Lung (tissue), 12 donors: Measurements from ENCODE around the gene TBPL1. TPM values are rescaled to one million over a fixed set of nuclear protein-coding genes. Genes with fewer than 3 reads are reported as not detected.

ENCODE experiments used
- ATAC-seq: fragments of 200-7000 bp; cut with Tn5 transposase; one replicate; pipeline ENCODE4 v1.9.1; 2020; ENCODE audit warnings: moderate number of reproducible peaks; ENCODE audit not compliant: insufficient read depth, low FRiP score
- DNase-seq, 3 donors: peaks; one replicate each; pipeline ENCODE4 v3.0.0-alpha.2; 2013 to 2017
- H3K27ac ChIP-seq, 2 donors: one replicate each; pipeline ENCODE4 v1.5.1; 2013; ENCODE audit warnings: mild to moderate bottlenecking in 2 of 2, moderate library complexity in 2 of 2, control low read depth in 1 of 2, inconsistent platforms in 1 of 2, low read depth in 1 of 2, low read length in 1 of 2
- H3K27me3 ChIP-seq, 3 donors: one replicate each; pipeline ENCODE4 v1.5.1; 2013; ENCODE audit warnings: low read length in 2 of 3; ENCODE audit not compliant: control insufficient read depth in 3 of 3, insufficient read depth in 3 of 3
- H3K36me3 ChIP-seq, 4 donors: one replicate each; pipeline ENCODE4 v1.5.1; 2013; ENCODE audit warnings: low read length in 4 of 4, mild to moderate bottlenecking in 1 of 4, moderate library complexity in 1 of 4; ENCODE audit not compliant: control insufficient read depth in 4 of 4, insufficient read depth in 4 of 4
- H3K4me1 ChIP-seq, 5 donors: one replicate each; pipeline ENCODE4 v1.5.1; 2013; ENCODE audit warnings: low read length in 5 of 5, mild to moderate bottlenecking in 2 of 5, moderate library complexity in 1 of 5; ENCODE audit not compliant: control insufficient read depth in 5 of 5, insufficient read depth in 5 of 5
- H3K4me3 ChIP-seq: one replicate; pipeline ENCODE4 v1.5.1; 2013; ENCODE audit warnings: mild to moderate bottlenecking, control low read depth, moderate library complexity
- H3K9ac ChIP-seq, 2 donors: one replicate each; pipeline ENCODE4 v1.5.1; 2013; ENCODE audit warnings: low read length in 2 of 2, control low read depth in 1 of 2; ENCODE audit not compliant: insufficient read depth in 1 of 2
- H3K9me3 ChIP-seq, 4 donors: one replicate each; pipeline ENCODE4 v1.5.1; 2013; ENCODE audit warnings: low read length in 3 of 4, mild to moderate bottlenecking in 1 of 4, moderate library complexity in 1 of 4; ENCODE audit not compliant: control insufficient read depth in 4 of 4, insufficient read depth in 3 of 4
- WGBS, 2 donors: extraction: QIAGEN DNeasy Blood & Tissue Kit; methylation state at CpG; one replicate each; pipeline ENCODE4 v1.1.7; 2013; 5-methylcytosine and 5-hydroxymethylcytosine counted together
- polyA plus RNA-seq, 2 donors: library from polyadenylated mRNA; stranded (reverse); fragments of 200-250 nt; gene quantifications; one replicate each; pipeline ENCODE4 v1.2.1, GENCODE V29; 2013
- total RNA-seq, 2 donors: library from RNA; depleted of rRNA in 1 of 2; stranded (reverse); fragments of >200 nt in 1 of 2; gene quantifications; one replicate each; pipeline ENCODE4 v1.2.1, GENCODE V29; 2014 to 2021
- TF ChIP-seq, protein P1 (sequence below): IDR thresholded peaks from 2 replicates; pipeline ENCODE4 v1.5.1; 2012; ENCODE audit warnings: mild to moderate bottlenecking; ENCODE audit errors: control extremely low read depth, extremely low read depth
- donor health status: control.
- donor health status: control.
- donor health status: Bipolar disorder and iron deficiency.
- donor health status: healthy.
- donor health status: DM: yes; HTN: yes; CAD: no.

TBPL1 gene
- total and polyA plus RNA-seq, 4 donors = 20.4 to 31.3 (median 23.0) TPM

DNA sequence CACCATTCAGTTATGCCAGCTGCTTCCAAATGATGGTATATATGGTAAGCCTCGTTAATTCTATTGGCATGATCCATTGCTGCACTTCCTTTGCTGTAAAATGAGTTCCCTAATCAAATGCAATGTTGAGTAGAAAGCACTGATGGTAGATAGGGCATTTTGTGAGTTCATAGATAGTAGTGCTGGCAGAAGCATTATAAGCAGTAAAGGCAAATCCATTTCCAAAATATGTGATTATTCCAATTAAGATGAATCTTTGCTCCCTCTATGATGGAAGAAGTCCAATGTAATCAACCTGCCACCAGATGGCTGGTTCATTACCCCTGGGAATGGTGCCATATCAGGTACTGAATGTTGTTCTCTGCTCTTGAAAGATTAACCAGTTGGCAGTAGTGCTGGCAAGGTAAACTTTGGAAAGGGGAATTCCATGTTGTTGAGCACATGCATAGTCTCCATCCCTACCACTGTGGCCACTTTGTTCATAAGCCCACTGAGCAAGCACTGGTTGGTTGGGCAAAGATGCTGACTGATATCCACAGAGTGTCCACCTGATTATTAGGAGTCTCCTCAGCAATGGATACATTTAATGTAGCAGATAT, 5.6 kb upstream of the TBPL1 start:
- DNase-seq (no peak), ATAC-seq (no peak)
- Histone ChIP-seq H3K27me3 (no peaks in the 10 kb centered on the region), H3K9me3 (no peaks in the 10 kb centered on the region), H3K9ac (no peak overlapping the region), H3K4me3 (no peak overlapping the region), H3K27ac (no peak overlapping the region), H3K4me1 (peaks cover 0 to 7% (median 0%) of the 10 kb centered on the region in 5 donors), H3K36me3 (no peaks in the 10 kb centered on the region)
- TF ChIP-seq, protein P1, sequence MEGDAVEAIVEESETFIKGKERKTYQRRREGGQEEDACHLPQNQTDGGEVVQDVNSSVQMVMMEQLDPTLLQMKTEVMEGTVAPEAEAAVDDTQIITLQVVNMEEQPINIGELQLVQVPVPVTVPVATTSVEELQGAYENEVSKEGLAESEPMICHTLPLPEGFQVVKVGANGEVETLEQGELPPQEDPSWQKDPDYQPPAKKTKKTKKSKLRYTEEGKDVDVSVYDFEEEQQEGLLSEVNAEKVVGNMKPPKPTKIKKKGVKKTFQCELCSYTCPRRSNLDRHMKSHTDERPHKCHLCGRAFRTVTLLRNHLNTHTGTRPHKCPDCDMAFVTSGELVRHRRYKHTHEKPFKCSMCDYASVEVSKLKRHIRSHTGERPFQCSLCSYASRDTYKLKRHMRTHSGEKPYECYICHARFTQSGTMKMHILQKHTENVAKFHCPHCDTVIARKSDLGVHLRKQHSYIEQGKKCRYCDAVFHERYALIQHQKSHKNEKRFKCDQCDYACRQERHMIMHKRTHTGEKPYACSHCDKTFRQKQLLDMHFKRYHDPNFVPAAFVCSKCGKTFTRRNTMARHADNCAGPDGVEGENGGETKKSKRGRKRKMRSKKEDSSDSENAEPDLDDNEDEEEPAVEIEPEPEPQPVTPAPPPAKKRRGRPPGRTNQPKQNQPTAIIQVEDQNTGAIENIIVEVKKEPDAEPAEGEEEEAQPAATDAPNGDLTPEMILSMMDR = no peak
- 76 to 84% methylated on average over 1 of the region's 1 CpG for WGBS, 2 donors

DNA sequence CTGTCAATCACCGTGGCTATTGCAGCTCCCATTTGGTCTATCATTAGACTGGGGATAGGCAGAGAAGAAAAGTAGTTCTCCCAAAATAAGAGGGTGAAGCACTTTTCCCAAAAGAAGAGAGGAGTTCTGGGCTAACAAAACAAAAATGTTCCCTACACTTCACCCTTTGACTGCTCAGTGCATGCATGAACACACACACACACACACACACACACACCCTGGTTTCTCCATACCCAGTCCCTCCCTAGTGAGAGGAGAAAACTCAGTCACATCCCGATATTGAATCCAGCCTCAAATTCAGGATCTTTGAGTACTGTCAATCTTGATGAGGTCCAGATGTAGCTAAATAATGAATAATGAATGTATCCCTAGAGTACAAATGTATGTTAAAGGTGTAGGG, 4.6 kb upstream of the TBPL1 start:
- H3K9ac ChIP-seq = no peak overlapping the region
- H3K27ac ChIP-seq = no peak overlapping the region
- no peak for DNase-seq
- H3K36me3 ChIP-seq = no peaks in the 10 kb centered on the region
- H3K27me3 ChIP-seq = no peaks in the 10 kb centered on the region
- WGBS, 2 donors = 90 to 98% methylated on average over 2 of the region's 2 CpGs
- no peak overlapping the region for H3K4me3 ChIP-seq
- TF ChIP-seq, protein P1 = no peak
- no peak for ATAC-seq
- H3K9me3 ChIP-seq = no peaks in the 10 kb centered on the region
- peaks cover 0 to 7% (median 0%) of the 10 kb centered on the region in 5 donors for H3K4me1 ChIP-seq

DNA sequence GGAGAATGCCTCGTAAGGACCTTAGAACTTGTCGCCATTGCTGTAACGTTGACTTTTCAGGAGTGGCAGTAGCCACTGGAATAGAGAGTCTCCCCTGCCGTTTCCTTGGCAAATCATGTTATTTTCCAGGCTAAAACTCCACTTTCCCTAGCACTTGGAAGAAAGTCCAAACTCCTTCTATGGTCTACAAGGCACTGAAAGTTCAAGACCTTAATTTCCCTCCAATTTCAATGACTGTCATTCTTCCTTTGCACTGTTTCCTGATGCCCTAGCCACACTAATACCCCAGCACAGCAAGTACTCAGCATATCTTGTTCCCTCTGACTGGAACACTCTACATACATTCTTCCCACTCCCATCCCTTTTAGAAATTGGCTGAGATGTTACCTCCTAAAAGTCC, 1.8 kb upstream of the TBPL1 start:
- peak overlapping the region in 1 of 2 donors; percentile 65 for H3K9ac ChIP-seq
- DNase-seq = no peak
- H3K27ac ChIP-seq = no peak overlapping the region
- H3K4me3 ChIP-seq = no peak overlapping the region
- 77 to 89% methylated on average over 4 of the region's 4 CpGs for WGBS, 2 donors
- H3K27me3 ChIP-seq = no peaks in the 10 kb centered on the region
- H3K9me3 ChIP-seq = no peaks in the 10 kb centered on the region
- H3K4me1 ChIP-seq = peaks cover 3 to 25% (median 4%) of the 10 kb centered on the region in 5 donors
- no peaks in the 10 kb centered on the region for H3K36me3 ChIP-seq
- TF ChIP-seq, protein P1 = no peak
- no peak for ATAC-seq
